GM21381 (cell line): Measurements from ENCODE around the gene VASH2.
"Not testable (repeated sequence)": the region's sequence is repeated elsewhere in the genome, so short reads cannot be mapped to it uniquely, and the experiment has no call there.

Experiments used
- ATAC-seq: cut with Tn5 transposase; IDR thresholded peaks from one replicate; pipeline ENCODE4 v1.9.1; 2021; ENCODE audit warnings: mild to moderate bottlenecking, moderate library complexity; ENCODE audit not compliant: unreplicated experiment

The VASH2 gene

GRCh38 chr1:212954514-212954913 lies 4.2 kb downstream of the VASH2 start:
- ATAC-seq = no peak

DNA sequence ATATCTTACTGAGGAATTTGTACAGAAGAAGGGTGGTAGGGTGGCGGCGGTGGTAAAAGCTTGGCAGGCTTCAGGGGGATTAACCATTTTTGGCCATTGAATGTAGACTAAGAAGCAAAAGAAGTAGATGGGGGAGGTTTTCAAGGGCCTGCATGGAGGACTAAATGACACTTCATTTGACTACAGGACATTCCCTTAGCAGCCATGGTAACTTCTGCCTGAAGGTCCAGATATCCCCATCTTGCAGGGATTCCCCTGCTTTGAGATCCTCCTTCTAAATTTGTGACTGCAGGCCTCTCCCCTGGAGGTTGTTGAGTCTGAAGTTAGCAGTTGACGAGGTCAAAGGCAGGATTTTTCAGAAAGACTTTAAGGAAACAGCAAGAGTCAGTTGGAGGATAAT lies 4.8 kb downstream of the VASH2 start:
- no peak for ATAC-seq

DNA sequence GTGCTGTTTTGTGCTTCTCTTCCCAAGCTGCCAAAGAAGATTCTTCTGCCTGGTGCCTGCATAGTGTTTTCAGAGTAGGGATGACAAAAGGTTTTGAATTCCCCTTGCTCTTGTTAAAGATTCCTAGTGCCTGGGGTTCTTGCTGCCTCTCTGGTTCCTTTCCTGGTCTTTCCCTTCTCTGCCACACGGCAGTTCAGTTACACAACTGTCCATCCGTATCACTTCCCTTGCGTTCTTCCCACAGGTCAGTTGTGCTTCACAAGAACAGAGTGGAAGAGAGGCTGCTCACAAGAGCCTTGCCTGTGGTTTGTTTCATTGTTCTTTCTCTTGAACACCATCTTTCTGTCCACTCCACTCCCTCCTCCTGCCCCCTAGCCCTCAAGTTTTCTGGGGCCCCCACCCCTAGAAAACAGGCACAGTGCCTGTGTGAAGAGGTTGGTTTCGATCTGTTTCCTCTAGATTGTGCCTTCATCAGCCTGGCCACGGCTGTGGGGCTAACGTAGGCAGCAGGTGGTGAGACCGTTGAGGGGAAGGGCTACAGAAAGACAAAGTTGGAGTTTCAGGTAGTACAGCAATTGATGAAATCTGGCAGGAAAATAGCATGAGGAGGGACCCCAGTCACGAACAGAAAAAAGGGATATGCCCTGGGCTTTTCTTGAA lies 5.8 kb downstream of the VASH2 start:
- ATAC-seq = no peak

- no peak for ATAC-seq
Observed at GRCh38 chr1:212957546-212957945, 7.2 kb downstream of the VASH2 start.

DNA sequence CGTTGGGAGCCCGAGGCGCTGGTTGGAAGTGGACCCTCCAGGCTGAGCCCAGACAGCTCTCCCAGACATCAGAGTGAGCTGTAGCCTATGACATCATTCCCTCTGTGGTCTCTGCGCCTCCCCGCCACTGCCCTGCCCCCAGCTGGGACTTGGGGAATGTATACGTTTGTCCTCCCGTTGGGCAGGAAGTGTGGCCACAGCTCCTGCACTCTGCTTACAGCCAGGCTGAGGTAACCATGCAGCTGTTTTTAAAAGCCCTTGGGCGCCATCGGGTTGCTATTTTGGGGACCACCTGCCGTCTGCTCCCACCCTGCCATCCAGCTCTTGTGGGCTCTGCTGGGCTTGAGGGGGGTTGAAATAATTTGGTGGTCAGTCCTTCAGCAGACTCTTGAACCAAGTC lies 7.8 kb downstream of the VASH2 start:
- no peak for ATAC-seq

GRCh38 chr1:212959266-212960220 lies 9.2 kb downstream of the VASH2 start:
- ATAC-seq = peak; percentile 68

DNA sequence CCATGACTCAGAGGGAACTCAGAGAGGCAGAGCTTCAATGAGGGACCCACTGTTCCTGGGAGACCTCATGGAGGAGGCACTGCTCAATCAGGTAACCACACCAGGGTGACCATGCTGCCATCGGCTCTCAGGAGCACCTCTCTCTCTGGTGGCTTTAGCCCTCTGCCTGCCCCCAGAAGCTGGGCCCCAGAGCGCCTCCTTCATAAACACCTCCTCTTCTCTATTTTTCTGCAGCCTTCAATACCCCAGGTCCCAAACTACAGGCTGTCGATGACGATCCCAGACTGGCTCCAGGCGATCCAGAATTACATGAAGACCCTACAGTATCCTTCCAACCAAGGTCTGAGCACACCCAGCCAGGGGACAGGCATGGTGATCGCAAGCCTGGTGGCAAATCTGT lies 10.6 kb downstream of the VASH2 start:
- no peak for ATAC-seq

GRCh38 chr1:212962509-212962908 lies 12.2 kb downstream of the VASH2 start:
- ATAC-seq = no peak

DNA sequence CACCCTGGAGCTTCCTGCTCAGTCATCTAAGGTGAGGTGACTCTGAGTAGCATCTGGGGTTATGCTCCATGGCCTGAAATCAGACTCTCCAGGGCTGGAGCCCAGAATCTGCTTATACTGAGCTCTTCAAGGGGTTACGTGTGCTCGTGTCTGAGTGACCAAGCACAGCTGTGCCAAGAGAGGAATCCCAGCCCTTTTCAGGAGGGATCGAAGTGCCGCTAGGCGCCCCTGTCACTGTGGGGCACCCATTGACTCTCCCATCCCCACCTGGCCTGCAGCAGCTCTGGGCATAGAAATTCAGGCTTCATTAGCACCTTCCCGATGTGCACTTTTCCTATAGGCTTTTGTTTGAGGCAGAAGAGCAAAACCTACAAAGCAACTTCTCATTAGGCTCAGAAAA lies 13.8 kb downstream of the VASH2 start:
- no peak for ATAC-seq

GRCh38 chr1:212964993-212965392 lies 14.7 kb downstream of the VASH2 start:
- not testable (repeated sequence) for ATAC-seq

GRCh38 chr1:212966616-212967015 lies 16.3 kb downstream of the VASH2 start:
- no peak for ATAC-seq

DNA sequence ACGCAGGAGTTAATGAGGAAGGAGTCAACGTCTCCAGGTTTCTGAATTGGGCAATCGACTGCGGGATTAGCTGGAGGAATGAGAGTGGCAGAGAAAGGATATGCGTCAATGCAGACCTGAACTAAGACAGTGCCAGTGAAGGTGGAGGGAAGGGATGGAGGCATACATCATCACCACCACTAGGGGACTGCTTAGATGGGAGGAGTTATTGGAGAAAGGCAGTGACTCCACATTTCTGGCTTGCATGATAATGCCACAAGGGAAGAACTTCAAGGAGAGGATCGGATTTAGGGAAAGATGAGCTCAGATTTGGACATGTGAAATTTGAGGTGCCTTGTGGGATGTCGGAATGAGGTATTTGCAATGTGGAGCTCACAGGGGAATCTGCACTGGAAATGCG lies 17.5 kb downstream of the VASH2 start:
- no peak for ATAC-seq

- no peak for ATAC-seq
Observed at GRCh38 chr1:212968368-212968863, 18.1 kb downstream of the VASH2 start.

DNA sequence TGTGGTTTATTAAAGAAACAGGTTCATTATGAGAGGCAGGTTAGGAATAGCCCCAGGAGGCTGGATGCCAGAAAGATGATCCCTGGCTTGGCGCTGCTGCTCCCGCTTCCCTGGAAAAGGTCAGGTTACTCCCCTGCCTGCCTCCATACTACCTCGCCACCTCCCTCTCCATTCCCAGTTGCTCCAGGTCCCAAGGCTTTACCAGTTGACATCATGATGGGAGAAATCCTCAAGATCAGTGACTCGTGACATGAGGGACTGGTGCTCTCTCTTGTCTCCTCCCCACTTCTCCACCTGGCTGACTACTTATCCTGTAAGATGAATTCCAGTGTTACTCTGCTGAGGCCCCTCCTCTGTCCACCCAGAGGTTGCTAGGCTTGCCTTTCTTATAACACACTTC lies 19.7 kb downstream of the VASH2 start:
- ATAC-seq = no peak

DNA sequence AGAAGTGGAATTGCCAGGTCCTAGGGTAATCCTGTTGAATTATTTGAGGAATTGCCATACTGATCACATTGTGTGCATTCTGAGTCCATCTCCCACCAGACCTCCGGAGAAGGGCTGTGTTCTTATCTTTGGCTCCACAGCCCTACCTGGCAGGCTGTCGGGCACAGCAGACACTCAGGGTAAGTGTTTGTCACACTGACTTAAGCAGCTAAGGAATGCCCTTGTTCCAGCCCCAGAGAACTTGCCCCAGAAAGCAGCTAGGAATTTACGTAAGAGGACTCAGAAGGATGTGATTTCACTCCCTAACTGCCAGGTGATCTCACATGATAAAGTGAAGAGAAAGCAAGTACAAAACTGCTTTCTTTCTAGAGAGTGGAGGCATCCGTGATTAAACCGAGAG lies 21.0 kb downstream of the VASH2 start:
- no peak for ATAC-seq

DNA sequence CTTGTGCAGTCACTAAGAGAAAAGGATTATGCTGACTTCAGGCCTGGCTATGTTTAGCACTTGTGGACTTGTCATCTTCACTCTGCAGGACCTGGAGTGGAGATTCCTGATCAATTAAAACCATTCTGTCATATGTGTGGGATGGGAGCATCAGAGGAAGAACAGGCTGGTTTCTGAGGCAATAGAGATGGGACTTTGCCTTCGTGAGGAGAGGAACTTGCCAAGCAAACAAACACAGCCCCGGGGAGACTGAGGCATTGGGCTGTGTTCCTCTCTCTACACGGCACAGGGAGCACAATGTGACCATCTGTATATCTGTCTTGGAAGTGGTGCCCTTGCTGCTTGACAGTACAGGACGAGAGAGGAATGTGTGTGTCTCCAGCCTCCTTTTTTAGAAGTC lies 23.1 kb downstream of the VASH2 start:
- no peak for ATAC-seq

DNA sequence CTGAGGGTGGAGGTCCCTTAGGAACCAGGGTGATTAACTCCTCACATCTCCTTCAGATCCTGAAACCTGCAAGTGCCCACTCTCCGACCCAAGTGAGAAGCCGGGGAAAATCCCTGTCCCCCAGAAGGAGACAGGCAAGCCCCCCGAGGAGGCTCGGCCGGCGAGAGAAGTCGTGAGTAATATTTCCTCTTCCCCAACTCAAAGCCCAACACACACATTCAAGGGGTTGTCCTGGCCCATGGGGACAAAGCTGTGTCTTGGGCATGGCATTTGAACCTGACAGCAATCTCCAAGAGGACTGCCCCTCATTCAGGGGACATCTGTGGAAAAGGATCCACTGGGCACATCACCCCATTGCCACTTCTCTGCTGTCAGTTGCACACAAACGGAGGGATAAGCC lies 23.6 kb downstream of the VASH2 start:
- ATAC-seq = no peak

GRCh38 chr1:212974711-212975110 lies 24.4 kb downstream of the VASH2 start:
- ATAC-seq = no peak

DNA sequence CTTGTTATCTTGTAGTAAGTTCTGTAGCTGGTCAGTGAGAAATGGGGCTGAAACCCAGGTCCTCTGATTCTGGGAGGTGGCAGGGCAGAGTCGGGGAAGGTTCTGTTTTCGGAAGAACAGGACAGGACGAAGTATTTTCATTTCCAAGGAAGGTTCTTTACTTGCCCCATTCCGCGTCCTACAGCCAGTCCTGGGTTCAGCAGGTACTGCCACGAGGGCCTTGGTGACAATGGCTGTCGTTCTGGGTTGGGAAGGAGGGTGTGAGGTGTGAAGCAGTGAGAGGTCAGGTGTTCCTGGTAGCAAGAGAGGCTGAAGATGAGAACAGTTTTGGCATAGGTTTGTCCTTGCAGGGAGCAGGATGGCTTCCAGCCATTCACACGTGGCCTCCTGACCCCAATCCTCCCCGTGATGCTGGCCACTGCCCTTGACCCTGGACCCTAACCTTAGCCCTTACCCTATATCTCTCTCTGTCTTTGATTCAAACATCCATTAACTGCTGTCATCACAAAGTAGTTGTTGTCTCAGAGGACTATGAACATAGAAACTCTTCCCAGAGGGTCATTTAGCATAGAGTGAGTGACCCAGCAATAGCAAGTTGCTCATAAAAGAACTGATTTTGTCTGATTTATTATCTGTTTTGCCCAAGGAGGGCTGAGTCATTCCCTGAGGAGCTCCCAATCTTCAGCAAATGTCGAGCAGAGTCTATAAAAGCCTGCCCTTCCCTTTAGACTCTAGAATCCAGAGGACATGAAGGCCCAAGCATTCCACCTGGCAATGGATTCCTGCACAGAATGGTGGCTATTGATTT lies 25.0 kb downstream of the VASH2 start:
- no peak for ATAC-seq

- ATAC-seq = no peak
Observed at GRCh38 chr1:212976586-212976985, 26.2 kb downstream of the VASH2 start.
